Stimulated activated CD4-positive, alpha-beta T cell treated with anti-CD3 and anti-CD28 coated beads, TNF-alpha, amount 100 ng/mL, for 1 hour (primary cell): ENCODE results near the gene DAP3.

Experiments
- DNase-seq, 3 donors: peaks; one replicate each; pipeline ENCODE4 v3.0.0-alpha.2; 2020; ENCODE audit warnings: low read depth in 3 of 3, low spot score in 1 of 3

Gene DAP3

DNA sequence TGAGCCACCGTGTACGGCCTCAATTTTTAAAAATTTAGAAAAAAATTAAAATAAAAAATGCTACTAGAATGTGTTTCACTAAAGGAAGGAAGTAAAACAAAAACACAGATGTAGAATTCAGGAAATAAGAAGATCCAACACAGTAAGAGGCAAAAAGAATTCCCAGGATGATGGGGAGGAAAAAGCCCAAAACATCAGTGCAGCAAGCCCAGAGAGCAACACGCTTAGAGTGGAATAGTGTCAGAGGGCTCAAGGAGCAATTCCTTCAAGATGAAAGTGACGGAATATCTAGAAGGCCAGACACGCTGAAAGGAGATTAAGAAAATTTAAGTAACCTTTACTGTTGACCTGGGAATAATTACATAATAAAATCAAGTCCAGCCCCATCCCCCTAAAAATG lies 80.4 kb downstream of the DAP3 start:
- DNase-seq = no peak

- no peak for DNase-seq
Observed at GRCh38 chr1:155773221-155773620, 84.3 kb downstream of the DAP3 start.

DNA sequence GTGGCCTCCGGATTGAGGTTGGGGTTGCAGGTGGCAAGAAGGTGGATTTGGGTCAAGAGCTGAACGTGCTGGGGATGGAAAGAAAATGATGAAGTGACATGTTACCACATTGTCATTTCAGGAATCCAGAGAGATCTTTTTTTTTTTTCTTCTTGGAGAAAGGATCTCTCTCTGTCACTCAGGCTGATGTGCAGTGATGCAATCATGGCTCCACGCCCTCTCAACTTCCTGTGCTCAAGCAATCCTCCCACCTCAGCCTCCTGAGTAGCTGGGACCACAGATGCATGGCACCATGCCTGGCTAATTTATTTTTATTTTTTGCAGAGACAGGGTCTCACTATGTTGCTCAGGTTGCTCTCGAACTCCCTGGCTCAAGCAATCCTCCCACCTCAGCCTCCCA lies 87.5 kb downstream of the DAP3 start:
- no peak for DNase-seq

DNA sequence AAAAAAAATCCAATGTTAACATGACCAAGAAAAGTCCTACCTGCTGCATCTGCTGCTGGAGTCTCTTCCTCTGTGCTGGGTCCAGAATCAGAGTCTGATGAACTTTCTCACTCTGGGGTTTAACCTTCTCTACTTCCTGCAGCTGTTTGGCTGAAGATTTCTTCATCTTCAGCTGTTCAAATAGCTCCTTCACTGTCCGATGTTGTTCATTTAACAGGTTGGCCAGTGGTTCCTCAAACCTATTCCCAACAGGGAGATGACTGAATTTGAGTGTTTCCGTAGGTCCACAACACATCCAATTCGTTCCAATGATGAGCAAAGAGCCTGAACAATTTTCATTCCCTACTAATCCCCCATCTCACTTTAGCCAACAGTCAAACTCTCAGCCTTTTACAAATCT lies 88.7 kb downstream of the DAP3 start:
- no peak for DNase-seq
